Inflammatory macrophage treated with lipopolysaccharide for 4 hours (primary cell): ENCODE measurements around the gene CIC.
"Not testable (repeated sequence)": the region's sequence is repeated elsewhere in the genome, so short reads cannot be mapped to it uniquely, and the experiment has no call there.

Source experiments
- DNase-seq: peaks from one replicate; pipeline ENCODE4 v3.0.0-alpha.2; 2020

Gene CIC

DNA sequence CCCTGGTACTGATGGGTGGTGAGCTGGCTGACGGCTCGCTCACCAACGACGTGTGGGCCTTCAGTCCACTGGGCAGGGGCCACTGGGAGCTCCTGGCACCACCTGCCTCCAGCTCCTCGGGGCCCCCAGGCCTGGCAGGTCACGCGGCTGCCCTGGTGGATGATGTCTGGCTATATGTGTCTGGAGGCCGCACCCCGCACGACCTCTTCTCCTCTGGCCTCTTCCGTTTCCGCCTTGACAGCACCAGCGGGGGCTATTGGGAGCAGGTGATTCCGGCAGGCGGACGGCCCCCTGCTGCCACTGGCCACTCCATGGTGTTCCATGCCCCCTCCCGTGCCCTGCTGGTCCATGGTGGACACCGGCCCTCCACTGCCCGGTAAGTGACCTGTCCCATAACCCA is 66.9 kb downstream of the CIC start:
- DNase-seq, result no peak

DNA sequence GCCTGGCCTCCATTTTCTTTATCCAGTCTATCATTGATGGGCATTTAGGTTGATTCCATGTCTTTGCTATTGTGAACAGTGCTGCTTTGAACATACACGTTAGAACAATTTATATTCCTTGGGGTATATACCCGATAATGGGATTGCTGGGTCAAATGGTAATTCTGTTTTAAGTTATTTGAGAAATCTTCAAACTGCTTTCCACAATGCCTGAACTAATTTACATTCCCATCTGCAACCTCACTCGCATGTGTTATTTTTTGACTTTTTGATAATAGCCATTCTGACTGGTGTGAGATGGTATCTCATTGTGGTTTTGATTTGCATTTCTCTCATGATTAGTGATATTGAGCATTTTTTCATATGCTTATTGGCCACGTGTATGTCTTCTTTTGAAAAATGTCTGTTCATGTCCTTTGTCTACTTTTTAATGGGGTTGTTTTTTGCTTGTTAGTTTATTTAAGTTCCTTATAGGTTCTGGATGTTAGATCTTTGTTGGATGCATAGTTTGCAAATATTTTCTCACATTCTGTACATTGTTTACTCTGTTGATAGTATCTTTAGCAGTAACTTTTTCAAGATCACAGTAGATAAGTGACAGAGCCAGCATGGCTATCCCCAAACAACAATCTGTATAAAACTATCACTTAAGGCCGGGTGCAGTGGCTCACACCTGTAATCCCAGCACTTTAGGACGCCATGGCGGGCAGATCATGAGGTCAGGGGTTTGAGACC is 70.2 kb downstream of the CIC start:
- not testable (repeated sequence) for DNase-seq

DNA sequence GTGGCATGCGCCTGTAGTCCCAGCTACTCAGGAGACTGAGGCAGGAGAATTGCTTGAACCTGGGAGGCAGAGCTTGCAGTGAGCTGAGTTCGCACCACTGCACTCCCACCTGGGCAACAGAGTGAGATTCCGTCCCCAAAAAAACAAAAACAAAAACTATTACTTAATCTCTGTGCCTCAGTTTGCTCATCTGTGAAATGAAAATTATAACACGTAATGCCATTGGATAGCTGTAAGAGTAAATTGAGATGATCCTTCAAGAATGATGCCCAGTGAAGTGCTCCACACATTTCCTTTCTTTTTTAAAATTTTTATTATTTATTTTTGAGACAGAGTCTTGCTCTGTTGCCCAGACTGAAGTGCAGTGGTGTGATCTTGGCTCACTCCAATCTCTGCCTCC is 70.9 kb downstream of the CIC start:
- not testable (repeated sequence) for DNase-seq

DNA sequence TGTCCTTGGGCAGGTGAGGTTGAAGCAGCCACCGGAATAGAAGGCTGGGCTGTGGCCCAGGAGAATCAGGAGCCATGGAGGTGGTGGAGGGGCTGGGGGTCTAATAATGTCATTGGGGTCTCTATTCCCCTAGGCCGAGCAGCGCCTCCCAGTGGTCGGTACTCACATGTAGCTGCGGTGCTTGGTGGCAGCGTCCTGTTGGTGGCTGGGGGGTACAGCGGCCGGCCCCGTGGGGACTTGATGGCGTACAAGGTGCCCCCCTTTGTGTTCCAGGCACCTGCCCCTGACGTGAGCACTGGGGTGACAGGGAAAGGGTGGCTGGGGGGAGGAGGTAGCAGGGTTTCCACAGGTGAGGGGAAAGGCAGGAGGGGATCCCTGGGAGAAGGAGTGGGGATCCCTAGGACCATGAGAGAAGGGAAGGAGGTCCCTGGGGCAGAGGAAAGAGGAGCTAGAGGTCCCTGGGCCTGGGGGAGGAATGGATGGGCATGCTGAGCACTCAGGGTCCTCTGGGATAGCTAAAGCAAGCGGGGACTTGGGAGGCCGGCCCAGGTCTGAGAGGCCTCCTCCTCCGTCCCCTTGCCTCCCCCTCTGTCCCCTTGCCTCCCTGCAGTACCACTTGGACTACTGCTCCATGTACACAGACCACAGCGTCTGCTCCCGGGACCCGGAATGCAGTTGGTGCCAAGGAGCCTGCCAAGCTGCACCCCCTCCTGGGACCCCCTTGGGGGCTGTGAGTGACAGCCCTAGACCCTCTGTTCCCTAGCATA is 74.5 kb downstream of the CIC start:
- no peak for DNase-seq

DNA sequence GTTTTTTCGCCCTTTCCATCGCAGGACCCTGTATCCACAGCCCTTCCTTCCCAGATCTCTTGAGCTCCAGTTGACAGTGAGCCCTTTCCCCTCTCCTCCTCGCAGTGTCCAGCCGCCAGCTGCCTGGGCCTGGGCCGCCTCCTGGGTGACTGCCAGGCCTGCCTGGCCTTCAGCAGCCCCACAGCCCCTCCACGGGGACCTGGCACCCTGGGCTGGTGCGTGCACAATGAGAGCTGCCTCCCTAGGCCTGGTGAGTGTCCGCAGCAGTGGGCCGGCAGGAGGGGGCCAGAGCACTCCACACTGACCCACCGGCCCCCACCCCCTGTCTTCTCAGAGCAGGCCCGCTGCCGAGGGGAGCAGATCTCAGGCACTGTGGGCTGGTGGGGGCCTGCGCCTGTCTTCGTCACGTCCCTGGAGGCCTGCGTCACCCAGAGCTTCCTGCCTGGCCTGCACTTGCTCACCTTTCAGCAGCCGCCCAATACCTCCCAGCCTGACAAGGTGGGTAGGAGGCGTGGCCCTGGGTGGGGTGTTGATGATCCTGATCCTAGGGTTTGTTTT is 75.4 kb downstream of the CIC start:
- DNase-seq, result no peak
